GM03348 (cell line): ENCODE data around the gene CYLD.

Experiments used
- DNase-seq: peaks from one replicate; pipeline ENCODE4 v3.0.0; 2012; ENCODE audit warnings: low spot score

CYLD gene

DNA sequence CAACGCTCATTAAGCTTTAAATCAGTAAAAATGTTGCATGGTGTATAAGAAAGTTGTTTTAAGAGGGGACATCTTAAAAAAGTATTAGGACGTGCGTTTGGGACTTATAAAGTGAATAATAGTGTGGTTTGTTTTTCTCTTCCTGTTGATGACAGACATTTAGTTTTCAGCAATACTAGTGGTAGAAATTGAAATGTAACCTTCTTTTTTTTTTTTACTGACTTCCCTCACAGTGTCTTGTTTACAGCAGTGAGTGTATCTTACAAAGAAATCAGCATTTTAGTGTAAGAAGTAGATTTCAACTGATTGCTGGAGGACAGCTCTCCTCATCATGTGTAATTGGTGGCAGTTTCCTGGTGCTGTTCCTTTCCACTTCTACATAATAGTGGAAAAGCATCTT, 39.6 kb downstream of the CYLD start:
- no peak for DNase-seq

GRCh38 chr16:50789757-50790156, 47.9 kb downstream of the CYLD start:
- DNase-seq = no peak

DNA sequence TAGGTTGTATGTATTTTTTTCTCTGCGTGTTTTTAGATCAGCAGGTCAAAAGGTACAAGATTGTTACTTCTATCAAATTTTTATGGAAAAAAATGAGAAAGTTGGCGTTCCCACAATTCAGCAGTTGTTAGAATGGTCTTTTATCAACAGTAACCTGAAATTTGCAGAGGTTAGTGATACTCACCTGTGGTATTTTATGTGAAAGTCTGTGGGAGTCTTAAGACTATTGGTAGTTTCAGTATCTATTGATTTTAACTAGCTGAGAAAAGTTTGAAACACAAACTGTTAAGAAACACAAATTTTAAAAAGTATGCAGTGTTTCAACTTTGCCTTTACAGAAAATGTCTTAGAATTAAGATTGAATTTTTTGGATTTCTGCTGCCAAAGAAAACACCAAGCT, 49.6 kb downstream of the CYLD start:
- no peak for DNase-seq

DNA sequence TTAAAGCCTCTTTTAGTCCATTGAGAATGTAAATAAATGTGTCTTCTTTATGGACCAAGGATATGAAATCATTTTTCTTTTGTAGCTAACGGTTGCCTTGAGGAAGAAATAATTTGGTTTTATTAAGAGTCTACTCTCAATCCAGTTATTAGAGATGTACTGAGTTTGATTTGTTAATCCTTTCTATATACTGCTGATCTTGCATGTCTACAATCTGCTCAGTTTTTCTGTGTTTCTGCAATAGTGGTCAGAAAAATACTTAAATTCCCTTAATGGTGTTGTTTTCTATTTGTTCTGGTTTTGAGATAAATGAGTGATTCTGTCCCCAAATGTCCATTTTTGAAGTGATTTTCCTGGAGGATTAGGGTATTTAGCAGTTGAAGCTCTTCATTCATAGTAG, 54.9 kb downstream of the CYLD start:
- no peak for DNase-seq

- DNase-seq = no peak
These were observed 55.6 kb downstream of the CYLD start for GRCh38 chr16:50797456-50797855.

- DNase-seq = no peak
These were observed 58.2 kb downstream of the CYLD start for GRCh38 chr16:50800074-50800473.

DNA sequence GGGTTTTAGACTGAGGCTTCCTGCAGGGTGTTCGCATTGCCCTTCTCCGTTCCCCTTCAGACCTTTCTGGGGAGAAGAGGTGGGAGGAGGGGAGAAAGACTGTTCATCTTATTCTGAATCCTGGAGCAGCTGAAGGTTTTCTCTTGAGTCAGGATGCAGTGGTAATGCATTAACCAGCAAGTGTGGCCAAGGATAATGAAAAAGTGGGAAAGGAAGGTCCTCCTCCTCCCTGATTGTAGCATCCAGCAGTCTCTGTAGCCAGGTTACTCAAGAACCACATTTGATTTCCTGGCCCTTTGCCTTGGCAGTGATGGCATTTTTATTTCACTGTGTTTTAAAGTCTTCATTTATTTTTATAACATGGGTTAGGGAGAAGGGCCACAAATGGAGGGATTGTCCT, 59.1 kb downstream of the CYLD start:
- no peak for DNase-seq

- DNase-seq = no peak
These were observed 60.1 kb downstream of the CYLD start for GRCh38 chr16:50802000-50802399.

- no peak for DNase-seq
These were observed 61.1 kb downstream of the CYLD start for GRCh38 chr16:50802961-50803360.

DNA sequence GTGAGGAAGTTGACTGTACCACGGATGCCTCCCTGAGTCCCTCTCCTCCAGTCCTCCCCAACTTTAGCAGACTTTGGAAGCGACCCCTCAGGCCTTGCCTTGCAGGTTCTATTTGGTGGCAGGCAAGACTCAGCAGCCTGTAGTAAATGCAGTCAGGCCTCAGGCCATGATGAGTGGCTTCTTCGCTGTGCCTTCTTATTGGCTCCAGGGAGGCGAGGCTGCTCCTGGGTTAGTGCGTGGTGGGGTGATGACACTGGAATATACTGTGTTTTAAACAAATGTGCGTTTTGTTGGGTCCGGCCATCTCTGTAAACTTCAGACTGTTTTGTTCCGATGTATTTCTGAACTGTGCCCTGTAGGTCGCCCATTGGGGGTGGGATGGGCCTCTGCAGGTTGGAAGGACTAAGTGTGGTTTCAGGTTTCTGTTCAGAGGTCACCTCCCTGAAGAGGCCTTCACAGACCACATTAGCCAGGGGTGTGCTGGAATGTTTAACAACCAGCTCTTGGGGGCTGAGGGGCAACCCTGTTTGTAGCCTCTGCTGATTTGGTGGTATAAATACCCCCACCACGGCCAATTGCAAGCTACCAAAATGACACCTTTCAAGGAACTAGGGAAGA, 62.5 kb downstream of the CYLD start:
- no peak for DNase-seq

DNA sequence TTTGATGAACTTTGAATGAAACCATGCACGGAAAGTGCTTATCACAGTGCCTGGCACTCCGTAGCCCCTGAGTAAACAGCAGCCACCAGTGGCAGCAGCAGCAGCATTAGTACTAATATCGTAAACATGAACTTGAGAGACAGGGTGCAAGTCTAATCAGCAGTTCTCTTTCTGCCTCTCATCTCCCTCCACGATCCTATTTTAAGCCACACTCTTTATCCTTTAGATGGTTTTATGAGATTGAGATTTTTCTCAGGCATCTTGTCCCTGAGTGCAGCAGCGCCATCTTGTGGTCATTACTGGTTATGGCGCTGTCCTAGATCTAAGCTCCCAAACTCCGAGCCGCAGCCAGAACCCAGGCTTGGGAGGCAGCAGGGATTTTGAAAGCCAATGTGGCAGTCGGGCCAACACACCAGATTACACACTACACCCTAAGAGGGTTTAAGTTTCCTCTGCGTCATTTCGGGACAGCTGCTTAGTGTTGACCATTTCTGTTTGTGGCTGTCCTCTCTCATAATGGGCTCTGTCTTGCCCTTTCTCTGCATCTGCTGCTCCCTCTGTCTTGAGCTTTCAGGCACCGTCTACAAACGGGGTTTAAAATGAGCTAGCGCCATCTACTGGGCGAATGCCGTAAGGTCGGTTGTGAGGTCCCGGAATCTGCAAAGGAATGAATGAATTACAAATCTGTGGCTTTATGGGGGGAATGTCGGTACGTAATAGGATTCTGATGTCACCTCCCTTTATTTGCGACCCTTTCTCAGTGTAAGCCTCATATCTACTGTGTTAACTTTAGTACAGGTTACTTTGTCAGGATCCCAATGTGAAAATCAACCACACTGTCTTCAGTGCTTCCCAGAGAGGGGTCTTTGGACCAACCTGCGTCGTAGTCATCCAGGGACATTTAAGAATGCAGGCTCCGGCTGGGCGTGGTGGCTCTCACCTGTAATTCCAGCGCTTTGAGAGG, 64.5 kb downstream of the CYLD start:
- DNase-seq = peak; percentile 89

- no peak for DNase-seq
These were observed 67.1 kb downstream of the CYLD start for GRCh38 chr16:50808929-50809538.

- no peak for DNase-seq
These were observed 67.7 kb downstream of the CYLD start for GRCh38 chr16:50809561-50809960.

GRCh38 chr16:50810241-50810965, 68.5 kb downstream of the CYLD start:
- no peak for DNase-seq

GRCh38 chr16:50812046-50812445, 70.2 kb downstream of the CYLD start:
- no peak for DNase-seq

GRCh38 chr16:50812876-50813466, 71.1 kb downstream of the CYLD start:
- DNase-seq = no peak

- no peak for DNase-seq
These were observed 72.2 kb downstream of the CYLD start for GRCh38 chr16:50814052-50814451.

DNA sequence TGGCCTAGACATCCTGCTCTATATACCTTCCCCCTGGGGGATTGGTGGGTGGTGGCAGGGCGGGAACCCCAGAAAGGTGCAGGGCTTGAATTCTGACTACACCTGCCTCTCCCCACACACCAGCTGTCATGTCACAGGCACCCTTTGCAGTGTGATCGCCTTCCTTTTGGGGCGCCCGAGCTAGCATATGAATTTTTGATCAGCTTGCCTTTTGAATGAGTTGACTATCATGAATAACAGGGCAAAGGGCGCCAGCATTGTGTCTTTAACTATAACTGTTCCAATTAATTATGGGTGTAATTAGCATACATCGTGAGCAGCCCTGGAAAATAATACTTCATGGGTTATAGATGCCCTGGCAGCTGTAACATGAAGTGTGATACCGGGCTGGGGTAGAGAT, 72.7 kb downstream of the CYLD start:
- DNase-seq = no peak

GRCh38 chr16:50815382-50815781, 73.5 kb downstream of the CYLD start:
- no peak for DNase-seq

- no peak for DNase-seq
These were observed 75.1 kb downstream of the CYLD start for GRCh38 chr16:50816901-50817555.

GRCh38 chr16:50818380-50818779, 76.5 kb downstream of the CYLD start:
- no peak for DNase-seq
